ENCODE results near the gene CLIC1. TPM values are rescaled to one million over a fixed set of nuclear protein-coding genes. Genes with fewer than 3 reads are reported as not detected.
"Not testable (repeated sequence)": the region's sequence is repeated elsewhere in the genome, so short reads cannot be mapped to it uniquely, and the experiment has no call there.

Gene CLIC1
- total RNA-seq, 2 donors from 2014 or later, result 502 to 513 TPM

GRCh38 chr6:31713991-31714684 lies 22.2 kb downstream of the CLIC1 start:
- DNase-seq (peak in 1 of 2 donors; percentile 39), ATAC-seq (peak; percentile 49)
- intact Hi-C loops (cut with DNase I, micrococcal nuclease), result no loop called here

- intact Hi-C loops (cut with DNase I, micrococcal nuclease), result no loop called here
- ATAC-seq (no peak), DNase-seq (no peak)
Measured at GRCh38 chr6:31713465-31713864, 22.9 kb downstream of the CLIC1 start.

GRCh38 chr6:31712296-31712695 lies 24.0 kb downstream of the CLIC1 start:
- intact Hi-C loops (cut with DNase I, micrococcal nuclease), result no loop called here
- DNase-seq (peak in 1 of 2 donors; percentile 35), ATAC-seq (peak; percentile 59)

DNA sequence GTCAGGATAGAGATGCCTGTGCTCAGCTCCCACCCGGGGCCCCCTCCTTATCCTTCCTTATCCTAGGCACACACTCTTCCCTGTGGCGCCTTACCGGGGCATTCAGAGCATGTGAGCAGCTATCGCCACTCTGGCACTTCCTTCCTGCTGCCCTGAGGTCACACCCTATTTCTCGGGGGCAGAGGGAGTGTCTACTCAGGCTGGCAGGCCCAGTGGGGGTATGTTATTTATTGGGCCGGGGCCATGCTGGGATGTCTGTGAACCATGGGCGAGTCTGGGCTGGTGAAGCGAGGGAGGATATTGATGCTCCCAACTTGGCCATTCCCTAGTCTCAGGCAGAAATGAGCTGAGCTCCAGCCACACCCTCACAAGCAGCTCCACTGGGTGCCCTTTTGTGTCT lies 25.1 kb downstream of the CLIC1 start:
- peak; percentile 81 for ATAC-seq
- intact Hi-C loops (cut with DNase I, micrococcal nuclease), result no loop called here

GRCh38 chr6:31710523-31711219 lies 25.7 kb downstream of the CLIC1 start:
- intact Hi-C loops (cut with DNase I, micrococcal nuclease), result no loop called here
- DNase-seq (peak in 1 of 2 donors; percentile 32), ATAC-seq (peak; percentile 4)

More for the DNA sequence above, 25.1 kb downstream of the CLIC1 start:
- DNase-seq, result peak; percentile 53 to 66

GRCh38 chr6:31709157-31709556 lies 27.2 kb downstream of the CLIC1 start:
- ATAC-seq; intact Hi-C loops (cut with DNase I, micrococcal nuclease); DNase-seq: not testable (repeated sequence)

GRCh38 chr6:31708224-31708623 lies 28.1 kb downstream of the CLIC1 start:
- intact Hi-C loops (cut with DNase I, micrococcal nuclease), result no loop called here
- DNase-seq, result no peak
- ATAC-seq, result no peak

DNA sequence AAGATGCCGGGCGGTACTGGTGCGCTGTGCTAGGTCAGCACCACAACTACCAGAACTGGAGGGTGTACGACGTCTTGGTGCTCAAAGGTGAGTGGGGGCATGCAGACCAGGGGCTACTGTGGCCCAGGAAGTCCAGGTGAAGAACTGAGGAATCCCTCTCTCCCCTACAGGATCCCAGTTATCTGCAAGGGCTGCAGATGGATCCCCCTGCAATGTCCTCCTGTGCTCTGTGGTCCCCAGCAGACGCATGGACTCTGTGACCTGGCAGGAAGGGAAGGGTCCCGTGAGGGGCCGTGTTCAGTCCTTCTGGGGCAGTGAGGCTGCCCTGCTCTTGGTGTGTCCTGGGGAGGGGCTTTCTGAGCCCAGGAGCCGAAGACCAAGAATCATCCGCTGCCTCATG lies 28.6 kb downstream of the CLIC1 start:
- intact Hi-C loops (cut with DNase I, micrococcal nuclease), result no loop called here
- no peak for DNase-seq
- no peak for ATAC-seq

- ATAC-seq (no peak), DNase-seq (no peak)
- intact Hi-C loops (cut with DNase I, micrococcal nuclease), result no loop called here
Measured at GRCh38 chr6:31706599-31706998, 29.7 kb downstream of the CLIC1 start, which contains the start of gene LY6G6F. Gene LY6G6F (plus strand): TSS chr6:31706866. CDS start chr6:31706907, 41 bp downstream.

GRCh38 chr6:31705931-31706330 lies 30.4 kb downstream of the CLIC1 start:
- ATAC-seq, result no peak
- intact Hi-C loops (cut with DNase I, micrococcal nuclease), result no loop called here
- DNase-seq, result no peak

GRCh38 chr6:31702819-31703716 lies 33.3 kb downstream of the CLIC1 start, which contains the start of gene ABHD16A:
Gene ABHD16A (minus strand): TSS chr6:31703324. CDS start chr6:31703281, 43 bp downstream.
- intact Hi-C loops (cut with DNase I, micrococcal nuclease), result no loop called here
- ATAC-seq (peak; percentile 98), DNase-seq (peak; percentile 99)

DNA sequence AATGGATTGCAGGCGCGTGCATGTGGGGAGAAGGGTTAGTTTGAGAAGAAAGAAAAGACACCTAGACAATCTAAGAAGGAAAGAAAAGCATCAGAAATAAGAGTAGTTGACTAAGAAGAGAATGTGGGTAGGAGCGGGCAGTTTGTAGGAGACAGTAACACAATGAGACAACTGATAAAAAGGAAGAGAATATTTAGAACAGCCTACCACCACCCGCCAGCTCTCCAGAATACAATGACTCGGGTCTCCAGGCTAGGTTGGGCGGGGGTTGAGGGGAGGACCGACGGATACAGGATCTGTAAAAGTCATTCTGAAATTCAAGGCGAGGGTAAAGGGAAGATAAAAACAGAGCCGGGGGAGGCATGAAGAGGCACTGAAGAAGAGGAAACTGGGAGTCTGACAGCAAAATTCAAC lies 33.9 kb downstream of the CLIC1 start:
- intact Hi-C loops (cut with DNase I, micrococcal nuclease), result no loop called here
- DNase-seq (no peak), ATAC-seq (peak; percentile 15)

- ATAC-seq, result peak; percentile 5
- DNase-seq, result peak in 1 of 2 donors; percentile 33
- intact Hi-C loops (cut with DNase I, micrococcal nuclease), result no loop called here
Measured at GRCh38 chr6:31701666-31702404, 34.5 kb downstream of the CLIC1 start.

GRCh38 chr6:31700740-31701401 lies 35.5 kb downstream of the CLIC1 start:
- ATAC-seq (no peak), DNase-seq (no peak)
- intact Hi-C loops (cut with DNase I, micrococcal nuclease), result no loop called here

- intact Hi-C loops (cut with DNase I, micrococcal nuclease), result no loop called here
- no peak for ATAC-seq
Measured at GRCh38 chr6:31697555-31697954, 38.8 kb downstream of the CLIC1 start.

DNA sequence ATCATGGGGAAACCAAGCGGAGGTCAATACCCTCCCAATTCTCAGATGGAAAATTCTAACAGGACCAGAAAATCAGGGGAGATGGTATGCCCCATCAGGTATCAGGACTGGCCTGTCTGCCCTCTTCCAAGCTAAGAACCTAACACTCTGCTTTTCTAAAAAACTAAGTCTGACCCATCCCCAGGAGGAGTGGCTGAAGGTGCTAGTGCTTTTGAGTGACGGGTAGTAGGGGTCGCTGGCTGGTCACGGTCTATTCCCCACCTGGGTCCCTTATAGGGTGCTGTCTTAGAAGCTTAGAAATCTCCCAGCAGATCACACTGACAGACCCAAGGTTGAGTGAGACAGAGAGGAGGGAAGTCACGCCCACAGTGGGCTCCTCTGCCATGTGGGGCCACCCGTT lies 42.8 kb downstream of the CLIC1 start:
- intact Hi-C loops (cut with DNase I, micrococcal nuclease), result no loop called here
- DNase-seq, result no peak
- ATAC-seq, result no peak

More at GRCh38 chr6:31697555-31697954, 38.8 kb downstream of the CLIC1 start:
- DNase-seq, result no peak

DNA sequence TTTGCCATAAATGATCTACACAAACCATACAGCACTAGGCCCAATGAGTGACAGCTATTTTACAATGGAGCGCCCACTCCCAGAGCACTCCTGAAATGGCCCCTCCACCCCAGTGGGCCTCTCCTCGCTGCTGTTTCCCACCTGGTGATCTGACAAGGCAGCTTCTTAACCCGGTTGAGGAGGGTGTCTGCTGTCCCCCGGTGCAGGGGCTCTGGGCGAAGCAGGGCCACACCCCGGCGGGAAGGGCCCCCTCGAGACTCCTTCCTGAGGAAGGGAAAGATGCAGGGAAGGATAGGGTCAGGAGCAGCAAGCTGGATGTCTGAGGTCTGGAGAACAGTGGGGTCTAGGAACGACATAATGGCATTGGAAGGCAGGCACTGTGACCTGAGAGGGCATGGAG lies 43.4 kb downstream of the CLIC1 start:
- ATAC-seq, result no peak
- intact Hi-C loops (cut with DNase I, micrococcal nuclease), result no loop called here
- DNase-seq, result no peak

DNA sequence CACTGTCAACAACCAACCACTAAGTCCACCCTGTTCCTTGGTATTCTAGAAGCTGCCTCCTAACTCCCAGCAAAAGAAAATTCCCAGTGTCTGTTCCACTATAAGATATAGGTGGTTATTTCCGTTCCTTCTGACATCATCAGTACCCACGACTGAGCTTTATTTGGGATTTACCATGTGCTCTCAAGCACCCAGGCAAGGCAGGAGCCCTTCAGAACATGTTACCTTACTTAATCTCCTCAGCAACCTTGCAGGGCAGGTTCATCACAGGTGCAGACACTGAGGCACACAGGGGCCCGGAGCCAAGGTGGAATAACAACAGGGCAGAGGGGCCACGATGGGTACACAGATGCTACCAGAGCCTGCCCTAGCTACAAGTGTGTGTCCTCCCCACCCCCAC lies 44.0 kb downstream of the CLIC1 start:
- no peak for ATAC-seq
- DNase-seq, result no peak
- intact Hi-C loops (cut with DNase I, micrococcal nuclease), result no loop called here
